ENCODE results near the gene GMEB2. TPM values are rescaled to one million over a fixed set of nuclear protein-coding genes. Genes with fewer than 3 reads are reported as not detected.

GMEB2 gene
- total RNA-seq, 1 donor: 9.4 TPM

- no peak for TF ChIP-seq CTCF (IDR thresholded peaks at IDR 0.05; ENCODE audit: extremely low read depth, low read depth, low read length)
- peak overlapping the region; percentile 78 for H3K27ac ChIP-seq (ENCODE audit: low read depth, low read length)
- no peaks in the 10 kb centered on the region for H3K36me3 ChIP-seq (ENCODE audit: insufficient read depth, low read length)
- no peaks in the 10 kb centered on the region for H4K20me1 ChIP-seq (ENCODE audit: insufficient read depth, low read length)
- peaks cover 46% of the 10 kb centered on the region for H3K79me2 ChIP-seq (ENCODE audit: insufficient read depth, low read length)
- DNase-seq (ENCODE audit: insufficient read length, low spot score, missing footprints): no peak
- no peaks in the 10 kb centered on the region for H3K9me3 ChIP-seq (ENCODE audit: low read depth, low read length)
- H3K4me3 ChIP-seq (ENCODE audit: insufficient read depth, low read length): peak overlapping the region; percentile 97
- H3K27me3 ChIP-seq (ENCODE audit: insufficient read depth, low read length): no peaks in the 10 kb centered on the region
- peak overlapping the region; percentile 97 for H3K4me2 ChIP-seq (ENCODE audit: insufficient read depth, low read length)
- H3K4me1 ChIP-seq (ENCODE audit: insufficient read depth, low read length): peaks cover 12% of the 10 kb centered on the region
- H2AFZ ChIP-seq (ENCODE audit: low read length): peak overlapping the region; percentile 85
Measured at GRCh38 chr20:63627751-63628245, 897 bp upstream of the GMEB2 start.

- TF ChIP-seq CTCF (IDR thresholded peaks at IDR 0.05; ENCODE audit: extremely low read depth, low read depth, low read length): no peak
- peaks cover 12% of the 10 kb centered on the region for H3K4me1 ChIP-seq (ENCODE audit: insufficient read depth, low read length)
- peak; percentile 100 for DNase-seq (ENCODE audit: insufficient read length, low spot score, missing footprints)
- H3K79me2 ChIP-seq (ENCODE audit: insufficient read depth, low read length): peaks cover 52% of the 10 kb centered on the region
- H2AFZ ChIP-seq (ENCODE audit: low read length): peak overlapping the region; percentile 82
- H3K9me3 ChIP-seq (ENCODE audit: low read depth, low read length): no peaks in the 10 kb centered on the region
- H3K4me3 ChIP-seq (ENCODE audit: insufficient read depth, low read length): peak overlapping the region; percentile 97
- no peaks in the 10 kb centered on the region for H3K36me3 ChIP-seq (ENCODE audit: insufficient read depth, low read length)
- peaks cover 1% of the 10 kb centered on the region for H4K20me1 ChIP-seq (ENCODE audit: insufficient read depth, low read length)
- H3K27ac ChIP-seq (ENCODE audit: low read depth, low read length): peak overlapping the region; percentile 78
- H3K27me3 ChIP-seq (ENCODE audit: insufficient read depth, low read length): no peaks in the 10 kb centered on the region
- peak overlapping the region; percentile 97 for H3K4me2 ChIP-seq (ENCODE audit: insufficient read depth, low read length)
Measured at GRCh38 chr20:63627129-63627750, 339 bp upstream of the GMEB2 start.

- no peaks in the 10 kb centered on the region for H3K9me3 ChIP-seq (ENCODE audit: low read depth, low read length)
- H3K27me3 ChIP-seq (ENCODE audit: insufficient read depth, low read length): no peaks in the 10 kb centered on the region
- peak overlapping the region; percentile 83 for H3K27ac ChIP-seq (ENCODE audit: low read depth, low read length)
- peaks cover 64% of the 10 kb centered on the region for H3K79me2 ChIP-seq (ENCODE audit: insufficient read depth, low read length)
- H3K4me3 ChIP-seq (ENCODE audit: insufficient read depth, low read length): peak overlapping the region; percentile 97
- TF ChIP-seq CTCF (IDR thresholded peaks at IDR 0.05; ENCODE audit: extremely low read depth, low read depth, low read length): no peak
- DNase-seq (ENCODE audit: insufficient read length, low spot score, missing footprints): peak; percentile 89
- H2AFZ ChIP-seq (ENCODE audit: low read length): peak overlapping the region; percentile 42
- H3K4me1 ChIP-seq (ENCODE audit: insufficient read depth, low read length): peaks cover 12% of the 10 kb centered on the region
- H4K20me1 ChIP-seq (ENCODE audit: insufficient read depth, low read length): peaks cover 6% of the 10 kb centered on the region
- H3K36me3 ChIP-seq (ENCODE audit: insufficient read depth, low read length): no peaks in the 10 kb centered on the region
- H3K4me2 ChIP-seq (ENCODE audit: insufficient read depth, low read length): peak overlapping the region; percentile 91
Measured at GRCh38 chr20:63625771-63626423, 1.0 kb downstream of the GMEB2 start.

GRCh38 chr20:63624486-63624885, 2.4 kb downstream of the GMEB2 start:
- Histone ChIP-seq H3K27me3 (ENCODE audit: insufficient read depth, low read length) (no peaks in the 10 kb centered on the region), H4K20me1 (ENCODE audit: insufficient read depth, low read length) (peaks cover 8% of the 10 kb centered on the region), H3K27ac (ENCODE audit: low read depth, low read length) (no peak overlapping the region), H3K9me3 (ENCODE audit: low read depth, low read length) (no peaks in the 10 kb centered on the region), H3K36me3 (ENCODE audit: insufficient read depth, low read length) (no peaks in the 10 kb centered on the region), H2AFZ (ENCODE audit: low read length) (no peak overlapping the region), H3K79me2 (ENCODE audit: insufficient read depth, low read length) (peaks cover 76% of the 10 kb centered on the region), H3K4me3 (ENCODE audit: insufficient read depth, low read length) (no peak overlapping the region), H3K4me1 (ENCODE audit: insufficient read depth, low read length) (peaks cover 12% of the 10 kb centered on the region), H3K4me2 (ENCODE audit: insufficient read depth, low read length) (no peak overlapping the region)
- no peak for DNase-seq (ENCODE audit: insufficient read length, low spot score, missing footprints)
- TF ChIP-seq CTCF (IDR thresholded peaks at IDR 0.05; ENCODE audit: extremely low read depth, low read depth, low read length): no peak
